ENCODE data around the gene NTM.

Gene NTM

DNA sequence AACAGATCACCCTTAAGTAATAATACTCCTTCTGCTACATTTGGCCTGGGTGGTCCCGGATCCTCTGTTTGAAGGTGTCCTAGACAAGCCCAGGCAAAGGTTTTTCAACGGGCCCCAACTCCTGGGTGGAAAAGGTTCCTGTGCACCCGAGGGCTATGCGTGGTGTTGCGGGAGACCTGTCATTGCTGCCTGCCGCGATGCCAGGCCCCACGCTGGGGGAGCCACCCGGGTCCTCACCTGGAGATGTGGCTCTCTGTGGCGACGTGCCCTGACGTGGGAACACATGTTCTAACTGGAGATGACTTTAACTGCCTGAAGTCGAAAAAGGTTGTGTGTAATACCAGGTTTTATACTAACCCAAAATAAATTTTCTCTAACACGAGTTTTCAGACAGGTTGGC is 467.1 kb downstream of the NTM start:
- H3K27me3 Mint-ChIP-seq = no peaks in the 10 kb centered on the region
- H3K9me3 Mint-ChIP-seq = peaks cover 19% of the 10 kb centered on the region
- no peak for ATAC-seq (replicated peaks; ENCODE audit: extremely low read depth, poor library complexity, severe bottlenecking)
- no peak for DNase-seq (ENCODE audit: low spot score in 2 of 2)
- no peak overlapping the region for H3K27ac Mint-ChIP-seq (ENCODE audit: low read depth)
- no peaks in the 10 kb centered on the region for H3K4me1 Mint-ChIP-seq
- H3K36me3 Mint-ChIP-seq (ENCODE audit: insufficient read depth) = no peaks in the 10 kb centered on the region
- H3K4me3 Mint-ChIP-seq = no peak overlapping the region

DNA sequence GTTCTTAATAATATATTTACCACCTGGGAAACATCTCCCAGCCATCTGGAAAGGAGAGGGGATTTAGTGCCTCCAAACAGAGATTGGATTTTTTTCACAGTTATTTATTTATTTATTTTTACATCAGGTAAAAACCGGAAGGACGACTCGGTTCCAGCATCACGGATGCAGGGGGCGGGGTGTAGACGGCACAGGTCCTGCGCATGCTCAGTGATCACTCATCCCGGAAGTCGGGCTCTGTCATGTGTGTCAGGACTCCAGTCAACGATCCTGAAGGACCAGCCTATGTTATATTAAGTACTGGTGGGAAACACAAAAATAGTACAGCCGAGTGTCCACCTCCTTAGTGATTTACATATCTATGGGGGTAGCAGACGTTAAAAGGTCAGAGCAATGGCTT is 467.6 kb downstream of the NTM start:
- H3K9me3 Mint-ChIP-seq = peaks cover 19% of the 10 kb centered on the region
- H3K27ac Mint-ChIP-seq (ENCODE audit: low read depth) = no peak overlapping the region
- DNase-seq (ENCODE audit: low spot score in 2 of 2) (no peak), ATAC-seq (replicated peaks; ENCODE audit: extremely low read depth, poor library complexity, severe bottlenecking) (no peak)
- no peak overlapping the region for H3K4me3 Mint-ChIP-seq
- H3K36me3 Mint-ChIP-seq (ENCODE audit: insufficient read depth) = no peaks in the 10 kb centered on the region
- H3K4me1 Mint-ChIP-seq = no peaks in the 10 kb centered on the region
- H3K27me3 Mint-ChIP-seq = no peaks in the 10 kb centered on the region

DNA sequence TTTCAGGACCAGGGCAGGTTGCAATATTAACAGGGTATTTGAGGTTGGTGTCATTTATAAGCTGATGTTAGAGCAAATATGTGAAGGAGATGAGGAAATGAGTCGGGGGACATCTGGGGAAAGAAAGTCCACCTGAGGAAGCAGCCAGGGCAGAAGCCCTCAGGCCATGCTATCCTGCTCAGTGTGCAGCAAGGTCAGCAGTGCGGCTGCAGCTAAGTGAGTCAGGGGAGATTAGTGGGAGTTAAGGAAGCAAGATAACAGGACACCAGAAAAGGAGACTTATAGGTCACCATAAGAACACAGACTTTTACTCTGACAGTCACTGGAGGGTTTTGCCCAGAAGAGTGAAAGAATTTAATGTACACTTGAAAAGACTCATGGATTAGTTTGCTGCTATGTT is 468.9 kb downstream of the NTM start:
- ATAC-seq (replicated peaks; ENCODE audit: extremely low read depth, poor library complexity, severe bottlenecking) (no peak), DNase-seq (ENCODE audit: low spot score in 2 of 2) (no peak)
- Mint-ChIP-seq H3K27ac (ENCODE audit: low read depth) (no peak overlapping the region), H3K4me3 (no peak overlapping the region), H3K27me3 (no peaks in the 10 kb centered on the region), H3K36me3 (ENCODE audit: insufficient read depth) (no peaks in the 10 kb centered on the region), H3K9me3 (peaks cover 13% of the 10 kb centered on the region), H3K4me1 (no peaks in the 10 kb centered on the region)

DNA sequence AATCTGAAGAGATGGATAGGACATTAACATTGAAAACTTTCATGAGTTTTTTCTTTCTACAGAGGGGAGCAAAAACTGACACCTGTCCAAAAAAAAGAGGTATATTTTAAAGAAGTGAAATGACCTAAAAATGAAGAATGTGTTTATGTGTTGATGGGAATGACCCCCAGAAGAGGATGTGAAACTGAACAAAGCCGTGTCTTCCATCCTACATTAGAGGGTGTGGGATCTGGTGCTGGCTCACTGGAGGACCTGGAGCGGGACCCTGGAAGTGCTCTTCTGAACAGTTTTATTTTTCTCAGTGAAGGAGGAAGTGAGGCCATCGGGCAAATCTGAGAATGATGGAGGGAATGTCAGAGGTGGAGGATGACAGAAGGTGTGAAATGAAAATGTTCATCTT is 470.1 kb downstream of the NTM start:
- Mint-ChIP-seq H3K36me3 (ENCODE audit: insufficient read depth) (no peaks in the 10 kb centered on the region), H3K27me3 (no peaks in the 10 kb centered on the region), H3K4me3 (no peak overlapping the region), H3K9me3 (peaks cover 13% of the 10 kb centered on the region), H3K4me1 (no peaks in the 10 kb centered on the region), H3K27ac (ENCODE audit: low read depth) (no peak overlapping the region)
- DNase-seq (ENCODE audit: low spot score in 2 of 2) = no peak
- no peak for ATAC-seq (replicated peaks; ENCODE audit: extremely low read depth, poor library complexity, severe bottlenecking)

DNA sequence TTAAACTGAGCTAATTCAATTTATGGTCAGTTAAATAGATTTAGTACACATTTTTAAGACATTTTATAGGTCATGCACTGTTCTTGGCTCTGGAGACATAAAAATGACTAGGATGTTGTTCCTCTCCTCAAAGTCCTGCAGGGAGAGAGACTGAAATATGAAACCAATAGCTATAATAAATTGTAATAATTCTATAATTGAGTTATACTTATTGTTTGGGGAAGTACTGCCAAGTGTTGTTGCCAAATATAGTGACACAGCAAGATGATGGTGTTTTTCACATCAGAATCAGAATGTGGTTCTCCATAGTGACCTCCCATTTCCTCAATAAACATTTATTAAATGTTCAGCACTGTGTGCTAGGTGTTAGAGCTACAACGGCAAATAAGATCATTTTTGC is 470.6 kb downstream of the NTM start:
- no peak overlapping the region for H3K27ac Mint-ChIP-seq (ENCODE audit: low read depth)
- H3K4me3 Mint-ChIP-seq = no peak overlapping the region
- no peaks in the 10 kb centered on the region for H3K36me3 Mint-ChIP-seq (ENCODE audit: insufficient read depth)
- ATAC-seq (replicated peaks; ENCODE audit: extremely low read depth, poor library complexity, severe bottlenecking) (no peak), DNase-seq (ENCODE audit: low spot score in 2 of 2) (no peak)
- H3K9me3 Mint-ChIP-seq = peaks cover 13% of the 10 kb centered on the region
- no peaks in the 10 kb centered on the region for H3K4me1 Mint-ChIP-seq
- H3K27me3 Mint-ChIP-seq = no peaks in the 10 kb centered on the region

DNA sequence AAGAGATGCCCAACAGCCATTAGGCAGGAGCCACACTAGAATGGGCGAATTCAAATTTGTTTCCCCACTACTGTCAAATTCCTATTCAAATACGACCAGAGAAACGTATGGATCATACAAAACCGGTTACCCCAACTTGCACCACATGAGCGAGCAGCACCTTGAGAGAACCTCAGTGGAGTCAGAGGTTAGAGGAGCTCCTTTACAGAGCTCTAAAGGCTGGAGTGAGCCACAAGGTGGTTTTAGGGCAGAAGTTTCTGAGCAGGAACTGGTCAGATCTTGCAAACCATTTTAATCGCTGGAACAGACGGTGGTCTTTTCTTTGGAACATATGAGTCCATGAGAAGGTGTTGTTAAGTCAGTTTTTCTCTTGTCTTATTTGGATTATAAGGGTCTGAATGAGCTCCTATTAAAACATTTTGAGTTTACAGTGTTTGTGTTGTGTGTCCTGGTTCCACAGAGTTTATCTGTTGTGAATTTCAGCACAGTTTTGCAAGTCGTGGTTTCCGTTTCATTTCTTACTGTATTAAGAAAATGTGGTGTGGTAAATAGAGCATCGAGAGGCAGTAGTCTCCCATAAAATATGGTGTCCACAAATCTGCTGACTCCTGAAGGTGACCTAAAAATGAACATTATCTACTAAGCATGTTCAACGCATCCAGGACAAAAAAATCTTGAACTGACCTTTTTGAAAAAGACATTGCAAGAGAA is 471.7 kb downstream of the NTM start:
- Mint-ChIP-seq H3K27me3 (no peaks in the 10 kb centered on the region), H3K27ac (ENCODE audit: low read depth) (no peak overlapping the region), H3K4me3 (no peak overlapping the region), H3K9me3 (peaks cover 13% of the 10 kb centered on the region), H3K36me3 (ENCODE audit: insufficient read depth) (no peaks in the 10 kb centered on the region), H3K4me1 (no peaks in the 10 kb centered on the region)
- ATAC-seq (replicated peaks; ENCODE audit: extremely low read depth, poor library complexity, severe bottlenecking) (no peak), DNase-seq (ENCODE audit: low spot score in 2 of 2) (no peak)

DNA sequence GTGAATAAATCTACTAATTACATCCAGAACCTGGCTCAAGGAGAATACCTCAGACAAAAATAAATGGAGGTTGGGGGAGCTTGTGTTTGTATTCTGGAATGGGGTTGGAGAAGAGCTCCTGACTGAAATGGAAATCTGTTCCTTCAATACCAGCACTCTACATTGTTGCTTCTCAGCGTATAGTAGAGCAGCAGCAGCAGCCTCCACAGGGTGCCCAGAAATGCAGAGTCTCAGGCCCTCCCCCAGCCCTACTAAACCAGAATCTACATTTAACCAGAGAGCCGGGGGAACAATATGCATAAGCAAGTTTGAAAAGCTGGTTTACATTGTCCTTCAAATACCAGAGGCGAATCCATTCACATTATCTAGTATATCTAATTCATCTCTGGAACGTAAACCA is 474.8 kb downstream of the NTM start:
- Mint-ChIP-seq H3K4me3 (no peak overlapping the region), H3K36me3 (ENCODE audit: insufficient read depth) (no peaks in the 10 kb centered on the region), H3K27ac (ENCODE audit: low read depth) (no peak overlapping the region), H3K9me3 (peaks cover 3% of the 10 kb centered on the region), H3K4me1 (no peaks in the 10 kb centered on the region), H3K27me3 (no peaks in the 10 kb centered on the region)
- no peak for ATAC-seq (replicated peaks; ENCODE audit: extremely low read depth, poor library complexity, severe bottlenecking)
- no peak for DNase-seq (ENCODE audit: low spot score in 2 of 2)

DNA sequence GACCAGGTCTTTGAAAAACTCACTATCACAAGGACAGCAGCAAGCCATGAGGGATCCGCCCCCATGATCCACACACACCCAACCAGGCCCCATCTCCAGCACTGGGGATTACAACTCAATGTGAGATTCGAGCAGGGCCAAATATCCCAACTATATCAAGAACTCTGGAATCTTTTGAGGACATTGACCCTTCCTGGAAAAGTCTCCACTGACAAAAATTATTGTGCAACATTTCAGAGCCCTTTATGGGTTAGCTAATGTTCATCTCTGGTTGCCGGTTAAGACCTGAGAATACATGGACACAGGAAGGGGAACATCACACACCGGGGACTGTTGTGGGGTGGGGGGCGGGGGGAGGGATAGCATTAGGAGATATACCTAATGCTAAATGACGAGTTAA is 479.1 kb downstream of the NTM start:
- peaks cover 8% of the 10 kb centered on the region for H3K9me3 Mint-ChIP-seq
- H3K4me3 Mint-ChIP-seq = no peak overlapping the region
- no peaks in the 10 kb centered on the region for H3K27me3 Mint-ChIP-seq
- H3K4me1 Mint-ChIP-seq = no peaks in the 10 kb centered on the region
- no peaks in the 10 kb centered on the region for H3K36me3 Mint-ChIP-seq (ENCODE audit: insufficient read depth)
- H3K27ac Mint-ChIP-seq (ENCODE audit: low read depth) = no peak overlapping the region
- ATAC-seq (replicated peaks; ENCODE audit: extremely low read depth, poor library complexity, severe bottlenecking) = no peak
- no peak for DNase-seq (ENCODE audit: low spot score in 2 of 2)

DNA sequence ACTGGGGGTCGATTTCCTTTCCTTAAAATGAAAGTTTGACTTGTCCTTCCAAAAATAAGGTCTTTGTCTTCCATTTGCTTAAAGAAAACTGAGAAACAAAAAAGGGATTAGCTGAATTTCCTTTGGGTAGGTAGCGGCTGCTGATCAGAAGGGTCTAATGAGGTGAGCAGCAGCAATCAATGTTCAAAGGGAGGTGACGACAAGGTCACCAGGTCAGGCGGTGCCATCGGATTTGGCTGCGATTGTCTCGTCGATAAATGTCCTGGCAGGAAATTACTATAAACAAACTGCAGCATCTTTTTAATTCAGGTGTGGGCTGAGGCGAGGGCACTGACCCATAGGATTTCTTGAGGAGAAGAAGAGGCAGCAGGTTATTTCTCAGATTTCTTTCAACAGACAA is 480.1 kb downstream of the NTM start:
- H3K27ac Mint-ChIP-seq (ENCODE audit: low read depth) = no peak overlapping the region
- DNase-seq (ENCODE audit: low spot score in 2 of 2) (no peak), ATAC-seq (replicated peaks; ENCODE audit: extremely low read depth, poor library complexity, severe bottlenecking) (no peak)
- no peaks in the 10 kb centered on the region for H3K27me3 Mint-ChIP-seq
- H3K9me3 Mint-ChIP-seq = peaks cover 8% of the 10 kb centered on the region
- H3K36me3 Mint-ChIP-seq (ENCODE audit: insufficient read depth) = no peaks in the 10 kb centered on the region
- H3K4me1 Mint-ChIP-seq = no peaks in the 10 kb centered on the region
- no peak overlapping the region for H3K4me3 Mint-ChIP-seq

DNA sequence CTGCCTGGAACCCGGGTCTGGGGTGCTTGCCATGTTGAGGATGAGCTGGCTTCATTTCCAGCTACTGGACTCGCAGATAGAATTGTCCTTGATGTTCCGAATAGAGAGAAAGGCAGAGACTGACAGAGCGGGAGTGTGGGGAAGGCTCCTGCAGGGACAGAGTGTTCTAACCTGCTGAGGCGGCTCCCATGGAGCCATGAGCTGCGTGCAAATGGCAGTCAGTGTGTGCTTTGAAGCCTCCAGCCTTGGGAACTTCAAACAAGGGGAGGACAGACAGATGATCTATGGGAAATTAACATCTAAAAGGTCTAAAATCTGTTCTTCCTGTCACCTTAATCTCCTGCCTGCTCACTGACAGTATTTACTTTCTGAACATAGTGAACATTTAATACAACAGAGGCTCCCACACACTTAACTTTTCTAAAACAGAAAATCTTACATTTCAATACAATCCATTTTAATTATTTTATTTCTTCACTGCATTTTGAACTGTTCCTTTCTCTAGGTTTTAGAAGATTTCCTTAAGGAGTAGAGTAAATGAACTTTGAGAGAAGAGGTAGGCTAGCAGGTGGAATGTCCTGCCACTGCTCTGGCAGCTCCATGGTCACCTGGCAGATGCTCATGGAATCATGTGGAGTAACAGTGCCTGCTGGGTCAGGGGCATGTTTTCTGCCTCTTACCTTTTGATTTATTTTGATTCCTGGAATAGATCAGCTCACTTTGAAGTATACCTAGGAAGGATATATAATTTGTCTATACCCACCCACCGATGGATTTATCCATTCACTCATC is 481.7 kb downstream of the NTM start:
- H3K27me3 Mint-ChIP-seq = no peaks in the 10 kb centered on the region
- no peak overlapping the region for H3K4me3 Mint-ChIP-seq
- H3K9me3 Mint-ChIP-seq = peaks cover 8% of the 10 kb centered on the region
- no peak overlapping the region for H3K27ac Mint-ChIP-seq (ENCODE audit: low read depth)
- H3K36me3 Mint-ChIP-seq (ENCODE audit: insufficient read depth) = no peaks in the 10 kb centered on the region
- no peaks in the 10 kb centered on the region for H3K4me1 Mint-ChIP-seq
- ATAC-seq (replicated peaks; ENCODE audit: extremely low read depth, poor library complexity, severe bottlenecking) (no peak), DNase-seq (ENCODE audit: low spot score in 2 of 2) (no peak)

DNA sequence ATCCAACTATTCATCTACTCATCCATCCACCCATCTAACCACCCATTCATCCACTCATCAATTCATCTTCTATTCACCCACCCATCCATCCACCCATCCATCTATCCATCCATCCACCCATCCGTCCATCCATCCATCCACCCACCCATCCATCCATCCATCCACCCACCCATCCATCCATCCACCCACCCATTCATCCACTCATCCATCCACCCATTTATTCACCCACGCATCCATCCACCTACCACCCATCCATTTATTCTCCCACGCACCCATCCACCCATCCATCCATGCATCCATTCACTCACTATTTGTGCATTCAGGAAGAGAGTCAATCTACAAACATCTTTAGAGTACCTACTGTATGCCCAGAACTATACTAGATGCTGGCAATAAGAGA is 482.3 kb downstream of the NTM start:
- no peak for DNase-seq (ENCODE audit: low spot score in 2 of 2)
- no peak overlapping the region for H3K27ac Mint-ChIP-seq (ENCODE audit: low read depth)
- H3K27me3 Mint-ChIP-seq = no peaks in the 10 kb centered on the region
- peaks cover 8% of the 10 kb centered on the region for H3K9me3 Mint-ChIP-seq
- no peak overlapping the region for H3K4me3 Mint-ChIP-seq
- no peaks in the 10 kb centered on the region for H3K4me1 Mint-ChIP-seq
- H3K36me3 Mint-ChIP-seq (ENCODE audit: insufficient read depth) = no peaks in the 10 kb centered on the region
- ATAC-seq (replicated peaks; ENCODE audit: extremely low read depth, poor library complexity, severe bottlenecking) = no peak

DNA sequence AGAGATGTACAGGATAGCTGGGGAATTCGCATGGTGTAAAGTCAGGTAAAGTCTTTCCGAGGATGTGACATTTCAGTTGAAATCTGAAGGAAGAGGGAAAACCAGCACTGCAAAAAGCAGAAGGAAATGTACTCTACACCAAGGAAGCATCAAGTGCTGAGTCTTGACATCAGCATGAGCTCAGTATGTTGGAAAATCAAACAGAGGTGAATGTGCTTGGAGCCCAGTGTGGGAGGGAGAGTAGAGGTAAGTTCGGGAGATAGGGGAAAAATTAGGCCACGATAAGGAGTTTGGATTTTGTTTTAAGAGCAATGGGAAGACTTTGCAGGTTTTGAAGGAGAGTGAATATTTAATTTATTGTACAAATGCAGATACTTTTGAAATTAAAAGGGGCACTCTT is 484.0 kb downstream of the NTM start:
- Mint-ChIP-seq H3K27me3 (no peaks in the 10 kb centered on the region), H3K9me3 (peaks cover 8% of the 10 kb centered on the region), H3K4me3 (no peak overlapping the region), H3K36me3 (ENCODE audit: insufficient read depth) (no peaks in the 10 kb centered on the region), H3K4me1 (no peaks in the 10 kb centered on the region), H3K27ac (ENCODE audit: low read depth) (no peak overlapping the region)
- ATAC-seq (replicated peaks; ENCODE audit: extremely low read depth, poor library complexity, severe bottlenecking) (no peak), DNase-seq (ENCODE audit: low spot score in 2 of 2) (no peak)

DNA sequence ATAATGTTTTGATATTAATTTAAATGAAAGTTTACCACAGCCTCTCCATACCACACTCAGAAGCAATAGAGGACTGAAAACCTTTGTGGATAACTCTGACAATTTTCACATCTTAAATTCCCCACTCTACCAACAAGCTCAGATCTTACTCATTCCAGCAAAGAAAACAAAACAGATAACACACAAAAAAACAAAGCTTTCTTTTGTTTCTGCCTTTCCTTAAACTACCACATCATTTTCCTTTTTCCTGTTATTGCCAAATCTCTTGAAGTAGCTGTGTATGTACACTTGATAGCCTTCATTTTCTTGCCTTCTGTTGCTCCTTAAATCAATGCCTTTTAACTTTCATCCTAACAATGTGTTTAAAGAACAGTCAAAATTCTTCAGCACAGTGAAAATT is 484.9 kb downstream of the NTM start:
- no peaks in the 10 kb centered on the region for H3K4me1 Mint-ChIP-seq
- peaks cover 8% of the 10 kb centered on the region for H3K9me3 Mint-ChIP-seq
- H3K27ac Mint-ChIP-seq (ENCODE audit: low read depth) = no peak overlapping the region
- H3K36me3 Mint-ChIP-seq (ENCODE audit: insufficient read depth) = no peaks in the 10 kb centered on the region
- ATAC-seq (replicated peaks; ENCODE audit: extremely low read depth, poor library complexity, severe bottlenecking) (no peak), DNase-seq (ENCODE audit: low spot score in 2 of 2) (no peak)
- H3K27me3 Mint-ChIP-seq = no peaks in the 10 kb centered on the region
- no peak overlapping the region for H3K4me3 Mint-ChIP-seq

Data from central memory CD8-positive, alpha-beta T cell (primary cell).